Measurements from ENCODE around the gene SPSB3.
"Not testable (repeated sequence)": the region's sequence is repeated elsewhere in the genome, so short reads cannot be mapped to it uniquely, and the experiment has no call there.

The SPSB3 gene

DNA sequence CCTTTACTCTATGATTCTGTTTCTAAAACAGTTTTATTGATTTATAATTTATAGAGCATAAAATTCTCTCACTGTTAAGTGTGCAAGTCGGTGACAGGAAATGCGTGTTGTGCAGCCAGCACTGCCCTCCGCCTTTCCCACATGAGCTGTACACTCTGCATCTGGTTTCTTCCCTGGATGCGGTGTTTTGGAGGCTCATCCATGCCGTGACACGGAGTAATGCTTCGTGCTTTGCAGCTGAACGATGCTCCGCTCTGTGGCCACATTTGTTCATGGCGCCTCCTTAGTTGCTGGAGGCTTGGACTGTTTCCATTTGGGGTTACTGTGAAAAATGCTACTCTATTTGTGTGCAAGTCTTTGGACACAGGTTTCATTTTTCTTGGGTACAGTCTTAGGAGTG, 18.3 kb upstream of the SPSB3 start:
- no peaks in the 10 kb centered on the region for H3K4me1 ChIP-seq (ENCODE audit: control insufficient read depth, low read depth, low read length)
- no peak overlapping the region for H3K27ac ChIP-seq (ENCODE audit: low read depth, low read length)
- no peak overlapping the region for H3K56ac ChIP-seq (ENCODE audit: low read length)
- no peak overlapping the region for H4K5ac ChIP-seq (ENCODE audit: low read length)
- no peak overlapping the region for H3K23ac ChIP-seq (ENCODE audit: low read length)
- no peaks in the 10 kb centered on the region for H3K79me2 ChIP-seq (ENCODE audit: control insufficient read depth, insufficient read depth, low read length)
- no peak overlapping the region for H2BK15ac ChIP-seq (replicated peaks; ENCODE audit: low read depth)
- H3K9ac ChIP-seq (ENCODE audit: low read length) = no peak overlapping the region
- no peaks in the 10 kb centered on the region for H3K79me1 ChIP-seq (ENCODE audit: low read length)
- no peak overlapping the region for H3K4me3 ChIP-seq (ENCODE audit: low read length)
- no peak overlapping the region for H2BK5ac ChIP-seq (ENCODE audit: low read length)
- no peak overlapping the region for H3K4me2 ChIP-seq (ENCODE audit: low read length)
- no peak overlapping the region for H2AK5ac ChIP-seq (ENCODE audit: low read length)
- no peaks in the 10 kb centered on the region for H3K27me3 ChIP-seq (ENCODE audit: insufficient read depth, low read length, poor library complexity)
- H3K36me3 ChIP-seq (ENCODE audit: control insufficient read depth, insufficient read depth, low read length) = no peaks in the 10 kb centered on the region
- no peak overlapping the region for H3K18ac ChIP-seq (ENCODE audit: low read length)
- H2BK120ac ChIP-seq (ENCODE audit: low read depth, low read length) = no peak overlapping the region
- no peak overlapping the region for H3K4ac ChIP-seq (ENCODE audit: low read depth, low read length)
- DNase-seq = no peak
- no CpG with 5 or more reads among the region's 10 CpGs for WGBS (ENCODE audit: extremely low coverage, insufficient coverage, low lambda C conversion rate)
- no peak overlapping the region for H4K8ac ChIP-seq (ENCODE audit: low read depth, low read length)

GRCh38 chr16:1799263-1799662, 16.9 kb upstream of the SPSB3 start:
- not testable (repeated sequence) for H3K4me2 ChIP-seq (ENCODE audit: low read length); H2BK120ac ChIP-seq (ENCODE audit: low read depth, low read length); H3K79me2 ChIP-seq (ENCODE audit: control insufficient read depth, insufficient read depth, low read length); H3K4me3 ChIP-seq (ENCODE audit: low read length); H3K23ac ChIP-seq (ENCODE audit: low read length); DNase-seq; H4K8ac ChIP-seq (ENCODE audit: low read depth, low read length); H3K9ac ChIP-seq (ENCODE audit: low read length); H3K27ac ChIP-seq (ENCODE audit: low read depth, low read length); H3K36me3 ChIP-seq (ENCODE audit: control insufficient read depth, insufficient read depth, low read length); H3K4ac ChIP-seq (ENCODE audit: low read depth, low read length); H3K18ac ChIP-seq (ENCODE audit: low read length); H3K56ac ChIP-seq (ENCODE audit: low read length); H2BK5ac ChIP-seq (ENCODE audit: low read length); H3K4me1 ChIP-seq (ENCODE audit: control insufficient read depth, low read depth, low read length); H2BK15ac ChIP-seq (replicated peaks; ENCODE audit: low read depth); H4K5ac ChIP-seq (ENCODE audit: low read length); H2AK5ac ChIP-seq (ENCODE audit: low read length); H3K27me3 ChIP-seq (ENCODE audit: insufficient read depth, low read length, poor library complexity); H3K79me1 ChIP-seq (ENCODE audit: low read length)
- WGBS (ENCODE audit: extremely low coverage, insufficient coverage, low lambda C conversion rate) = no CpG with 5 or more reads among the region's 5 CpGs

DNA sequence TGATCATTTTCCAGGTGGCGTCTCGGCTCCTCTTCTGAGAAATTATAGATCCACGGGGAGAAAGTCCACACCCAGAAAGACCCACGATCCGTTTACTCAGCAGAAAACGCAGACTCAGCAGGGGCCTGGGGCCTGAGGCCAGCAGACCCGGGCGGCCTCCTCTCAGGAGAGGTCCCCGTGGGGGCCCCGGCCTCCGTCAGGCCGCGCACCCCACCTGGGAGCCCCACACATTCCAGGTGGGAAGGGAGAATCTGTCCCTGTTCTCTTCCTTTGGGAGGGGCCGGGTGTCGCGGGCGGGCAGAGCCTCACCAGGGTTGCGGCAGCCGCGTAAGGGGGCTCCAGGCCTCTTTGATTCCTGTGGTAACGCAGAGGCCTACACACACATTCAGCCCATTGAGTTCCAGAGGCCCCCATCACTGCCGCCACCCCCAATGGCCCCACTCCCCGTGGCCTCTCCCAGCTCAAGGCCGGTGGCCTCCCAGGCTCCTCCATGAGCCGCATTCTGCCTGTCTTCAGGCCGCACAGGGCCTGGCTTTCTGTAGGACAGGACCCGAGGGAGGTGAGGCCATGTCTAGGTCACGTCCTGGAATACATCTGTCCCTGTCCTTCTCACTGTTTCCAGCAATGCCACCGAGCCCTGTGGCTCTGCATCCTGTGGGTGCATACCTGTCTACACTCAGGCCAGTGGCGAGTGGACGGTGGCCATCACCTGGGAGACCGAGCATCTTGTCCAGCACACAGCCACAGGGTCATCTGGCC, 12.7 kb upstream of the SPSB3 start:
- H2BK15ac ChIP-seq (replicated peaks; ENCODE audit: low read depth) = no peak overlapping the region
- WGBS (ENCODE audit: extremely low coverage, insufficient coverage, low lambda C conversion rate) = no CpG with 5 or more reads among the region's 32 CpGs
- no peak overlapping the region for H2BK120ac ChIP-seq (ENCODE audit: low read depth, low read length)
- H4K8ac ChIP-seq (ENCODE audit: low read depth, low read length) = no peak overlapping the region
- no peak for DNase-seq
- H3K27me3 ChIP-seq (ENCODE audit: insufficient read depth, low read length, poor library complexity) = no peaks in the 10 kb centered on the region
- H3K27ac ChIP-seq (ENCODE audit: low read depth, low read length) = no peak overlapping the region
- H4K5ac ChIP-seq (ENCODE audit: low read length) = no peak overlapping the region
- H3K9ac ChIP-seq (ENCODE audit: low read length) = no peak overlapping the region
- H3K79me2 ChIP-seq (ENCODE audit: control insufficient read depth, insufficient read depth, low read length) = no peaks in the 10 kb centered on the region
- H2AK5ac ChIP-seq (ENCODE audit: low read length) = no peak overlapping the region
- H3K23ac ChIP-seq (ENCODE audit: low read length) = no peak overlapping the region
- no peak overlapping the region for H3K4ac ChIP-seq (ENCODE audit: low read depth, low read length)
- no peaks in the 10 kb centered on the region for H3K4me1 ChIP-seq (ENCODE audit: control insufficient read depth, low read depth, low read length)
- H3K56ac ChIP-seq (ENCODE audit: low read length) = no peak overlapping the region
- H3K4me3 ChIP-seq (ENCODE audit: low read length) = no peak overlapping the region
- no peak overlapping the region for H3K4me2 ChIP-seq (ENCODE audit: low read length)
- H3K36me3 ChIP-seq (ENCODE audit: control insufficient read depth, insufficient read depth, low read length) = no peaks in the 10 kb centered on the region
- no peak overlapping the region for H3K18ac ChIP-seq (ENCODE audit: low read length)
- H3K79me1 ChIP-seq (ENCODE audit: low read length) = no peaks in the 10 kb centered on the region
- no peak overlapping the region for H2BK5ac ChIP-seq (ENCODE audit: low read length)

DNA sequence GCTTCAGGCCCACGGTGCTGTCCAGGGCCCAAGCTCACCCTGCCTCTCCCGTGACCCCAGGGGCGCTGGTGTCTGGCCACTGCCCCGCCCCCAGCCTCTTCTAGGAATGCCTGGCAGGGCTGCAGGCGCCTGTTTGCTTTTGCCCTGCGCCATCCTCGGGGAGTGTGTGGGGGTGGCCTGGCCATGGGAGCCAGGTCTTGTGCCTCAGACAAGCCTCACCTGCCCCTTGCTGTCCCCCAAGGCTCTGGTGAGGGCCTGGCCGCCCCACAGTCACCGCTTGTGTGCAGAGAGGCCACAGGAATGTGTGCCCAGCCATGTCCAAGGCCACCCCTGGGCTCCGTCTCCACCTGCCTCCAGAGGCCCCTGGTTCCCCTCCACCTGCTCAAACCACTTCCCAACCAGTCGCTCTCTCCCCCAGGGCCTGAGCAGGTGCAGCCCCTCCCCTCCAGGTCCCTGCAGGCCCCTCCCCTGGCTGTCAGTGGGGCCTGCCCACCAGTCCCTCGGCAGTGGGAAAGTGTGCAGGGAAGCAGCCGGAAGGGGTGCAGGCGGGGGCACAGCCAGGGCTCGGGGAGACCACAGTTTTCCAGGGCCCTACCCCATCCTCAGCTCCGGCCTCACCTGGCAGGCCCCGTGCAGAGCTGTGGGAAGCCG, 12.0 kb upstream of the SPSB3 start:
- no peak for DNase-seq
- Histone ChIP-seq H2AK5ac (ENCODE audit: low read length) (no peak overlapping the region), H3K18ac (ENCODE audit: low read length) (no peak overlapping the region), H2BK120ac (ENCODE audit: low read depth, low read length) (no peak overlapping the region), H3K4me2 (ENCODE audit: low read length) (no peak overlapping the region), H3K79me2 (ENCODE audit: control insufficient read depth, insufficient read depth, low read length) (no peaks in the 10 kb centered on the region), H3K4me1 (ENCODE audit: control insufficient read depth, low read depth, low read length) (no peaks in the 10 kb centered on the region), H3K36me3 (ENCODE audit: control insufficient read depth, insufficient read depth, low read length) (no peaks in the 10 kb centered on the region), H3K9ac (ENCODE audit: low read length) (no peak overlapping the region), H2BK15ac (replicated peaks; ENCODE audit: low read depth) (no peak overlapping the region), H3K4me3 (ENCODE audit: low read length) (no peak overlapping the region), H4K5ac (ENCODE audit: low read length) (no peak overlapping the region), H3K56ac (ENCODE audit: low read length) (no peak overlapping the region), H4K8ac (ENCODE audit: low read depth, low read length) (no peak overlapping the region), H2BK5ac (ENCODE audit: low read length) (no peak overlapping the region), H3K4ac (ENCODE audit: low read depth, low read length) (no peak overlapping the region), H3K23ac (ENCODE audit: low read length) (no peak overlapping the region), H3K79me1 (ENCODE audit: low read length) (no peaks in the 10 kb centered on the region), H3K27me3 (ENCODE audit: insufficient read depth, low read length, poor library complexity) (no peaks in the 10 kb centered on the region), H3K27ac (ENCODE audit: low read depth, low read length) (no peak overlapping the region)
- WGBS (ENCODE audit: extremely low coverage, insufficient coverage, low lambda C conversion rate) = no CpG with 5 or more reads among the region's 18 CpGs

DNA sequence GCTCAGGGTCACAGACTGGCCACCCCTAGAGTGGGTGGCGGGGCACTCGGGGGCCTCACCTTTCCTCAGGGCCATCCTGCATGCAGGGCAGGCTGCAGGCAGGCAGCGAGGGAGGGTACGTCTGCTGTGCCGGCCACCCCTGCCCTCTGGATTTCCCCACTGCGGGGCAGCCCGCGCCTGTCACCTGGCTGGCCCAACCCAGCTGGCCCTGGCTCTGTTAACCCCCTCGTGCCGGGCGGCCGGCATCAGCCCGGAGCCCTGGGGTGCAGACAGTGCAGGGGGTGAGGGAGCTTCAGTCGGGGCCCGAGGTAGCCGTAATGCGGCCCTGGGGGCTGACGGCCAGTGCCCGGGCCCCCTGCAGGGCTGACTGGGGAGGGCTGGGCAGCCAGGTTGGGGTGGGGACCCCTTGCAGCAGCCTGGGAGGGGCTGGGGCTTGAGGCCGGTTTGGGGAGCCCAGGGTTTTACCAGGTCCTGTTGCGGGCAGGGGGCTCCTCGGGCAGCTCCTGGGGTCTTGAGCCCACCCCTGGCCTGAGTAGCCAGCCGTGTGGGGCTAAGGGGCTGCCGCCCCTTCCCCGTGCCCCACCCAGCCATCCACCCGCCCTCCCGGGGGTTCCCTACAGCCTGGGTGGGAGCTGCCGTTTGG, 11.3 kb upstream of the SPSB3 start, which contains the start of gene IGFALS:
Gene IGFALS (minus strand): TSS at position 128 of the 643 bp plus-strand sequence. CDS start 53 bp downstream, at position 75.
- Histone ChIP-seq H3K4me1 (ENCODE audit: control insufficient read depth, low read depth, low read length) (no peaks in the 10 kb centered on the region), H3K4me3 (ENCODE audit: low read length) (no peak within 1 kb of the TSS), H3K79me2 (ENCODE audit: control insufficient read depth, insufficient read depth, low read length) (no peaks in the 10 kb centered on the region), H3K23ac (ENCODE audit: low read length) (no peak within 1 kb of the TSS), H3K27ac (ENCODE audit: low read depth, low read length) (no peak within 1 kb of the TSS), H3K79me1 (ENCODE audit: low read length) (no peaks in the 10 kb centered on the region), H2BK120ac (ENCODE audit: low read depth, low read length) (no peak within 1 kb of the TSS), H4K8ac (ENCODE audit: low read depth, low read length) (no peak within 1 kb of the TSS), H4K5ac (ENCODE audit: low read length) (no peak within 1 kb of the TSS), H3K56ac (ENCODE audit: low read length) (no peak within 1 kb of the TSS), H3K27me3 (ENCODE audit: insufficient read depth, low read length, poor library complexity) (no peaks in the 10 kb centered on the region), H2BK15ac (replicated peaks; ENCODE audit: low read depth) (no peak within 1 kb of the TSS), H2AK5ac (ENCODE audit: low read length) (no peak within 1 kb of the TSS), H3K4ac (ENCODE audit: low read depth, low read length) (no peak within 1 kb of the TSS), H3K18ac (ENCODE audit: low read length) (no peak within 1 kb of the TSS), H3K4me2 (ENCODE audit: low read length) (no peak within 1 kb of the TSS), H2BK5ac (ENCODE audit: low read length) (no peak within 1 kb of the TSS), H3K9ac (ENCODE audit: low read length) (no peak within 1 kb of the TSS), H3K36me3 (ENCODE audit: control insufficient read depth, insufficient read depth, low read length) (no peaks in the 10 kb centered on the region)
- no CpG with 5 or more reads among the region's 28 CpGs for WGBS (ENCODE audit: extremely low coverage, insufficient coverage, low lambda C conversion rate)
- no peak for DNase-seq

Data from mesendoderm (in vitro differentiated cells).